Measurements from ENCODE around the gene ZSWIM3. TPM values are rescaled to one million over a fixed set of nuclear protein-coding genes. Genes with fewer than 3 reads are reported as not detected.

The ZSWIM3 gene
- total and polyA plus RNA-seq, 2 of the 13 experiments (the other 11 are each of a cell fraction or from before 2014, with no cell fraction given) = 5.2 to 5.8 TPM

- 0 out of 2 replicates have a peak, but pooled peaks have one; percentile 26 for TF ChIP-seq ZC3H4 (CRISPR knock-in tag; IDR thresholded peaks at IDR 0.05; ENCODE audit: borderline replicate concordance)
- no peak for TF ChIP-seq KLF6 (CRISPR knock-in tag; IDR thresholded peaks at IDR 0.05)
- 0 out of 4 replicates have a peak, but pooled peaks of 1 of the 2 experiments have one; percentile 54 for TF ChIP-seq REST (IDR thresholded peaks at IDR 0.05; ENCODE audit: borderline replicate concordance in 1 of 2, low read depth in 1 of 2, low read length in 2 of 2)
- TF ChIP-seq ASH2L (IDR thresholded peaks at IDR 0.05; ENCODE audit: insufficient read length, low read depth, low read length) = no peak
- no peak for TF ChIP-seq SMC3 (IDR thresholded peaks at IDR 0.05; ENCODE audit: low read length)
- no peak for TF ChIP-seq EEA1 (CRISPR knock-in tag; IDR thresholded peaks at IDR 0.05; ENCODE audit: borderline replicate concordance)
- TF ChIP-seq ZNF253 (CRISPR knock-in tag; IDR thresholded peaks at IDR 0.05; ENCODE audit: borderline replicate concordance) = no peak
- peak; percentile 13 for TF ChIP-seq ZNF781 (CRISPR knock-in tag; IDR thresholded peaks at IDR 0.05; ENCODE audit: borderline replicate concordance, not compliant biosample characterization)
- TF ChIP-seq GLMP (CRISPR knock-in tag; IDR thresholded peaks at IDR 0.05; ENCODE audit: borderline replicate concordance) = no peak
- no peak for TF ChIP-seq TAF1 (CRISPR knock-in tag; IDR thresholded peaks at IDR 0.05)
- TF ChIP-seq FOXM1 (CRISPR knock-in tag; IDR thresholded peaks at IDR 0.05) = no peak
These were observed 25.2 kb downstream of the ZSWIM3 start (continued) for GRCh38 chr20:45882469-45883099.

Measured in HepG2 (cell line).